Activated naive CD4-positive, alpha-beta T cell treated with anti-CD3 and anti-CD28 coated beads, Interleukin-2, amount 10 ng/mL, durations not matched to agents 7 days and 5 days (primary cell): ENCODE measurements around the gene DBF4B.

Experiments
- CTCF ChIA-PET: fragments of 350-600 bp; sonication (Branson Sonifier 250); formaldehyde crosslinking; loops from one replicate; lab custom pipeline; 2021; ENCODE audit warnings: antibody characterized with exemption; lab: Charles Lee
- DNase-seq: peaks from one replicate; pipeline ENCODE4 v3.0.0-alpha.2; 2020
- H3K27ac Mint-ChIP-seq: one replicate; pipeline ENCODE4 v1.8.0; 2021; ENCODE audit warnings: mild to moderate bottlenecking, moderate library complexity, mixed read lengths
- H3K27me3 Mint-ChIP-seq: one replicate; pipeline ENCODE4 v1.8.0; 2021; ENCODE audit warnings: mild to moderate bottlenecking, mixed read lengths
- H3K36me3 Mint-ChIP-seq: one replicate; pipeline ENCODE4 v1.8.0; 2021; ENCODE audit warnings: mixed read lengths
- H3K4me1 Mint-ChIP-seq: one replicate; pipeline ENCODE4 v1.8.0; 2021; ENCODE audit warnings: mixed read lengths
- H3K4me3 Mint-ChIP-seq: one replicate; pipeline ENCODE4 v1.8.0; 2021; ENCODE audit warnings: mild to moderate bottlenecking, moderate library complexity, mixed read lengths
- H3K9me3 Mint-ChIP-seq: one replicate; pipeline ENCODE4 v1.8.0; 2021; ENCODE audit warnings: mixed read lengths

Gene DBF4B

DNA sequence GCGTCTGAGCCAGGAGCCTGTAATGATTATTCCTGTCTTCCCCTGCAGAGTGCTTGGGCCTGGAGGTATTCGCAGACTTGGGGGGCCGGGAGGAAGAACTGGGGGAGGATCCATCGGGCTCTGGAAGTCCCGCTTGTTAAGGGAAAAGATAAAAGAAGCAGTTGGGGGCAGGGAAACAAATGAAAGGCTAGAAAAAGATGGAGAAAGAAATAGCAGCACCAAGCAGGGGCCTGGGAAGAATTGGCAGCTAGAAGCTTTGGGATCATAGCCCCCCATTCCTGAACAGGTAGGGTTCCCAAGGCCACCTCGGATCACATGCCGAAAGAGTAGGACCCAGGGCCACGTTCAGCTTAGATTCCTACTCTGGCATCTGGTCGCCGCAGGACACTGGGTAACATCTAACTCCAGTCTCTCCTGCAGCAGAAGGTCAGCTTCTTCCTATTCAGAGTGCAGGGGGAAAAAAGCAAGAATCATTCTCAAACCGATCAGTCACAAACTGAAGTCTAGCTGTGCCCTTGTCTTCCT is 73.9 kb downstream of the DBF4B start:
- Mint-ChIP-seq H3K36me3 (no peaks in the 10 kb centered on the region), H3K27ac (no peak overlapping the region), H3K4me1 (peaks cover 9% of the 10 kb centered on the region), H3K4me3 (no peak overlapping the region), H3K9me3 (no peaks in the 10 kb centered on the region), H3K27me3 (peaks cover 60% of the 10 kb centered on the region)
- no peak for DNase-seq
- CTCF ChIA-PET: interaction anchor here (0.6 to 12.7 kb wide), 2 partner anchors 82 to 1124 kb away, joined by 3 to 215 read pairs; no protein-coding TSS in a partner anchor

DNA sequence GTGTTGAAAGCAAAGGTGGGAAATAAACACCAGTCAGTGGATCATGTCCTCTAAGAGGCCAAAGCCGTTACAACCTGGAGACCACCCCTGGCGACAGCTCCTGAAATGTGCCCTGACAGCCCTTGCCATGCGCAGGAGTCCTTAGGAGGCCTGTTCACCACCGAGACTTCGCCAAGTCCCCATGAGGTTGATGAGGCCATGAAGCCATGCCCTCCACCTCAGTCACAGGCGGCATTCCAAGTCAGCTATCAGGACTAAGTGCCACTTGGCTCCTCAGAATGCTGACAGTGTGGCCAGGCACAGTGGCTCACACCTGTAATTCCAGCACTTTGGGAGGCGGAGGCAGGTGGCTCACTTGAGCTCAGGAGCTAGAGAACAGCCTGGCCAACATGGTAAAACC is 77.5 kb downstream of the DBF4B start:
- Mint-ChIP-seq H3K4me1 (no peaks in the 10 kb centered on the region), H3K36me3 (no peaks in the 10 kb centered on the region), H3K27ac (no peak overlapping the region), H3K9me3 (no peaks in the 10 kb centered on the region), H3K27me3 (peaks cover 45% of the 10 kb centered on the region), H3K4me3 (no peak overlapping the region)
- CTCF ChIA-PET: interaction anchor here (0.6 kb wide), 1 partner anchor 66 kb away, joined by 3 read pairs; no protein-coding TSS in a partner anchor
- no peak for DNase-seq

DNA sequence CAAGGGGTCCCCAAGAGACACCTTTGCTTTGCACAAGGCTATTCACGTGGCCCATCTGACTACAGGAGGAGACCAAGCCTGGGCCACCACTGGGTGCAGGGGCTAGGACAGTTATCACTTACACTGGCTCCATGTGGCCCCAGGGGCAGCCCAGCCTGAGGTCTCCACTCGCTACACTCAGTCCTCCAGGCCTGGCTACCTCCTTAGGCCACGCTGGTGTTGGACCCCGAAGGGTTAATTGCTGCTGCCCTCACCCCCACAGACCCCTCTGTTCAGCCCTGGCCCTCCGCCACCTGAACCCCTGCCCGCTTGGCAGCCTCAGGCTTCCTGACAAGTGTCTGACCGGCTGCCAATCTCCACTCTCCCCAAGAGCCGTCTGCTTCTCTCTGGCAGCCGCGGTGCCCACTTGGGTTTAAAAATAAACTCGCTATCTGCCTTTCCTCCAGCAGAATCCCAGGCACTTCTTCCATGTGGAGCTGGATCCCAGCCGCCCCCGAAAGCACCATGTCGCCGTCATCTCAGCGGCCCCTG is 78.2 kb downstream of the DBF4B start:
- no peaks in the 10 kb centered on the region for H3K4me1 Mint-ChIP-seq
- no peak overlapping the region for H3K27ac Mint-ChIP-seq
- H3K27me3 Mint-ChIP-seq: peaks cover 44% of the 10 kb centered on the region
- no peak overlapping the region for H3K4me3 Mint-ChIP-seq
- no peak for DNase-seq
- no peaks in the 10 kb centered on the region for H3K9me3 Mint-ChIP-seq
- CTCF ChIA-PET: no interaction called here
- no peaks in the 10 kb centered on the region for H3K36me3 Mint-ChIP-seq

DNA sequence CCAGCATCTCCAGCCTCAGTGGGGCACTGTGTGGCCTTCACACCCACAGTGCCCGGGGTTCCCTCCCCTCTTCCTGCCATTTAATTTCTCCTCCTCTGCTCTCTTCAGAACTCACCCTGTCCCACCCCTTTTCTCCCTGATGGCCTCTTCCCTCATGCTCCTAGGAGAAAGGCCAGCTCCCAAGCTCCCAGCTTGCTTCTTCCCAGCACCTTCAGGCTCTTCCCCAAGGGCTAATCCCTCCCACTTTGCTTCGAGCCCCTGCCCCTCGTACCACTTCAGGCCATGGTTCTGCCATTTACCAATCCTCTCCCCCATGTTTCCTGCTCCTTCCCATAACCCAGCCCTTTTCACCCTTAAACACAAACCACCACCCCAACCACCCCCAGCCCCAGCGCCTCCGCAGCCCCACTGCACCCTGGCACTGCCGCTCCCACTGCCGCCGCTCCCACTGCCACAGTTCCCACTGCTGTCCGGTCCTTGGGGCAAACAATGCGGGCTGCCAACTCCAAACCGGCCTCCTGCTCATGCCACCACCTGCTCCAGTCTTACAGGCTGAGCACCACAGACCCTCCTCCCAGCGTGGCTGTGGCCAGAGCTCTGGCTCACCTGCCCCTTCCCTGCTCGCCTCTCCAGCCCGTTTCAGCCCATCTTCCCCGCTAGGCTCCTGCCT is 78.9 kb downstream of the DBF4B start:
- Mint-ChIP-seq H3K27me3 (peaks cover 36% of the 10 kb centered on the region), H3K36me3 (no peaks in the 10 kb centered on the region), H3K4me1 (no peaks in the 10 kb centered on the region), H3K27ac (no peak overlapping the region), H3K4me3 (no peak overlapping the region), H3K9me3 (no peaks in the 10 kb centered on the region)
- CTCF ChIA-PET: no interaction called here
- no peak for DNase-seq

DNA sequence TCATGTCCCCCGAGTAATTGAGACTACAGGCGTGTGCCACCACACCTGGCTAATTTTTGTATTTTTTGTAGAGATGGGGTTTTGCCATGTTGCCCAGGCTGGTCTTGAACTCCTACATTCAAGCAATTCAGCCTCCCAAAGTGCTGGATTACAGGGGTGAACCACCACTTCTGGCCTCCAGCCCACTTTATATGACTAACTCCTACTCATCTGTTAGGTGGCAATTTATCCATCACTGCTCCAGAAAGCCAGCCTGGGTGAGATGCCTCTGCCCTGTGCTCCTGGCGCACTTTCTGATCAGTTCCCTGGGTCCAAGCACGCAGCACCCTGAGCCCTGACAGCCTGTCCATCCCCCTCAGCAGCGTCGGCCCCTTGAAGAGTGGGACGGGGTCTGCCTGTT is 79.7 kb downstream of the DBF4B start:
- CTCF ChIA-PET: no interaction called here
- H3K27me3 Mint-ChIP-seq: peaks cover 29% of the 10 kb centered on the region
- no peak for DNase-seq
- no peaks in the 10 kb centered on the region for H3K9me3 Mint-ChIP-seq
- no peak overlapping the region for H3K27ac Mint-ChIP-seq
- no peak overlapping the region for H3K4me3 Mint-ChIP-seq
- H3K36me3 Mint-ChIP-seq: no peaks in the 10 kb centered on the region
- H3K4me1 Mint-ChIP-seq: no peaks in the 10 kb centered on the region

DNA sequence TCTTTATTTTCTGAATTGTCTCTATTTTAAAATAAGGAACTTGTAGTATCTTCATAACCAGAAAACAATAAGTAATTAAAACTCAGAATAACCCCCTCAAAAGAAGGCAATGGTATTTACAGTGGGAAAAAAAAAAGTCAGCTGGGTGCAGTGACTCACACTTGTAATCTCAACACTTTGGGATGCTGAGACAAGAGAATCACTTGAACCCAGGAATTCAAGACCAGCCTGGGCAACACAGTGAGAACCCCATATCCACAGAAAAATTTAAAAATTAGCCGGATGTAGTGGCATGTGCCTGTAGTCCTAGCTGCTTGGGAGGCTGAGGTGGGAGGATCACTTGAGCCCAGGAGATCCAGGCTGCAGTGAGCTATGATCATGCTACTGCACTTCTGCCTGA is 83.8 kb downstream of the DBF4B start:
- H3K4me3 Mint-ChIP-seq: no peak overlapping the region
- no peaks in the 10 kb centered on the region for H3K9me3 Mint-ChIP-seq
- H3K4me1 Mint-ChIP-seq: no peaks in the 10 kb centered on the region
- peaks cover 19% of the 10 kb centered on the region for H3K27me3 Mint-ChIP-seq
- H3K36me3 Mint-ChIP-seq: no peaks in the 10 kb centered on the region
- H3K27ac Mint-ChIP-seq: peak overlapping the region; percentile 38
- CTCF ChIA-PET: no interaction called here
- DNase-seq: no peak

DNA sequence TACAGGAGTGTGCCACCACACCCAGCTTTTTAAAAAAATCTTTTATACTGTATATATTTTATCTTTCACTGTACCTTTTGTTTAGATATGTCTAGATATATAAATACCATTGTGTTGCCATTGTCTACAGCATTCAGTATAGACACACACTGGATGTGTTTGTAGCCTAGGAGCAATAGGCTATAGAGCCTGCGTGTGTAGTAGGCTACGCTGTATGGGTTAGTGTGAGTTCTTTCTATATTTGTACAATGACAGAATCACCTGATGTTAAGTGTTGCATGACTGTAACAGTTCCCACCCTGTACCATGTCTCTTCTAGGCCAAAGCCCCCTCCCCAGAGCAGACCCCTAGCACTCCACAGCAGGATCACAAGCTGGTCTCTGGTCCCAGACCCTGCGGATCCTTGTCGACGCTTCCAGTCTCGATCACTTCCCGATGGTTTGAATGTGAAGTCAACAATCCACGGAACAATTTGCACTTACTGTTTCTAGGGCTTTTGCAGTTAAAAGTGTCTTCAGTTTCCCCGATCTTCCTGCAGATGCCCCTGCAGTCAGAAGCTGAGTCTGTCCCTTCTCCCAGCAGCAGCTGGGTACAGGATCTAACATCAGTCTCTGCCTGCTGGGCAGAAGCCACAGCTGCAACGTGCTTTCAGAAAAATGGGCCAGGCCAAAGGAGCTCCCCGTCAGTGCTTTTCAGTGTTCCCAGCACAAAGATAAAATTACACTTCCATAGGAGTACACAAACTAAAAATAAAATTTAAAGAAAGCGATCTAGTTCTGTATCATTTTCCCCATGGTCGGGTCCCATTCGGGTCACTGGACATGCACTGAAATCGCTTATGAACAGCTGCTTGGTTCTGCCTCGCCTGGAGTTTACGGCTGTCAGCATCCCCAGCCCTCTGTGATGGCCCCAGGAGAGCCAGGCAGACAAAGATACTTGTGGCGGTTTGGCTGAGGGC is 85.7 kb downstream of the DBF4B start:
- CTCF ChIA-PET: interaction anchor here (0.8 to 1.8 kb wide), 2 partner anchors 15 to 71 kb away, joined by 3 to 10 read pairs; no protein-coding TSS in a partner anchor
- H3K27ac Mint-ChIP-seq: no peak overlapping the region
- H3K27me3 Mint-ChIP-seq: peaks cover 11% of the 10 kb centered on the region

DNA sequence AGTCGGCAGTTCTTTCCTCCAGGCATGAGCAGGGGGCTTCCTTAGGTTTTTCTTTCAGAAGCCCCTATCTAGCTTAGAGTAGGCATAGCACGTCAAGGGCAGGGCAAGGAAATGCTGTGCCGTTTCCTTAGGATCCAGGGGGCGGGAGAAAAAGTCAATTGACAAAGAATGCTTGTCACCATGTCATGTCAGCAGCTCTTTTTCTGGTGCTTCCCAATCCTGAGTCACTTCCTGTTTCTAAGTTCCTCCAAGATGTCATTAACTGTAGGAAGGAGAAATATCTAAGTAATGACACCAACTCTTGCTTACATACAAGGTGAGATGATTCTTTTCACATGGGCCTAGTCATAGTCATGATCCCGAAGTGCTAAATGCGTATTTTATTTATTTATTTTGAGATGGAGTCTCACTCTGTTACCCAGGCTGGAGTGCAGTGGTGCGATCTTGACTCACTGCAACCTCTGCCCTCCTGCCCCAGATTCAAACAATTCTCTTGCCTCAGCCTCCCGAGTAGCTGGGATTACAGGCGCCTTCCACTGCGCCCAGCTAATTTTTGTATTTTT is 86.5 kb downstream of the DBF4B start:
- no peak for DNase-seq
- CTCF ChIA-PET: interaction anchor here (1.4 to 1.8 kb wide), 2 partner anchors 16 kb away, joined by 5 to 10 read pairs; no protein-coding TSS in a partner anchor
- Mint-ChIP-seq H3K9me3 (no peaks in the 10 kb centered on the region), H3K36me3 (no peaks in the 10 kb centered on the region), H3K4me1 (peaks cover 8% of the 10 kb centered on the region), H3K27ac (no peak overlapping the region), H3K27me3 (peaks cover 11% of the 10 kb centered on the region), H3K4me3 (no peak overlapping the region)

More for the DNA sequence above, 85.7 kb downstream of the DBF4B start:
- no peak overlapping the region for H3K4me3 Mint-ChIP-seq
- H3K4me1 Mint-ChIP-seq: peaks cover 8% of the 10 kb centered on the region
- no peaks in the 10 kb centered on the region for H3K36me3 Mint-ChIP-seq
- no peak for DNase-seq
- no peaks in the 10 kb centered on the region for H3K9me3 Mint-ChIP-seq

DNA sequence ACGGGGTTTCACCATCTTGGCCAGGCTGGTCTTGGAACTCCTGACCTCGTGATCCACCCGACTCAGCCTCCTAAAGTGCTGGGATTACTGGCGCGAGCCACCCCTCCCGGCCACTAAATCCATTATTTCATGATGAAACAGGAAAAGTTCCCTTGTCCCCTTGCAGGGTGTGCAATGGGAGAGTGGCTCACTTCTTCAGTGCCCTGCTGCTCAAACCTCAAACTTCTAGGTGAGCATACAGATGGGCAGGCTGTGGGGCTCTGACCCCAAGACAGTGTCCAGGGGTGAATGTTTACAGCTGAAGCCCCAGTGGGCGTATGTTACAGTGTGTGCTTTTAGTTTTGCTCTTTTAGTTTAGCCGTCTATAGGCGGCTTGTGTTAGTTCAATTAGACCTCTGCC is 87.0 kb downstream of the DBF4B start:
- no peak for DNase-seq
- no peak overlapping the region for H3K4me3 Mint-ChIP-seq
- CTCF ChIA-PET: interaction anchor here (1.4 kb wide), 1 partner anchor 17 kb away, joined by 5 read pairs; no protein-coding TSS in a partner anchor
- H3K27me3 Mint-ChIP-seq: peaks cover 11% of the 10 kb centered on the region
- H3K9me3 Mint-ChIP-seq: no peaks in the 10 kb centered on the region
- H3K27ac Mint-ChIP-seq: no peak overlapping the region
- peaks cover 8% of the 10 kb centered on the region for H3K4me1 Mint-ChIP-seq
- no peaks in the 10 kb centered on the region for H3K36me3 Mint-ChIP-seq

DNA sequence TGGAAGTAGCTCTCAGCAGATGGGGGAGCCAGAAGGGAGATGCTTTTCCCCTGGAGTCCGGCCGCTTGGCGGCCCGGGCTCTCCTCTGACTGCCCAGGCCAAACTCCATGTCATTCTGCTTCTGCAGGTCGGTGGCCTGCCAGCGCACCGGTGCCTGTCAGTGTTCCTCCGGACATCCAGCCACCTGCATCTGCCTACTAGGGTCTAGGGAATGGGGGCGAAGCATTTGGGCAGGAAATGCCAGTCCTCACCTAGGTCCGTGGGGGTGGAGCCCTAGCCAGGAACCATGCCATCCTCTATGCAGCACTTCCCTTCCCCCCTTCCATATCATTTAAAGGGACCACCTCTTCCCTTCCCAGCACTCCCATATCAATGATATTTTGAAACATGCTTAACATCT is 87.5 kb downstream of the DBF4B start:
- Mint-ChIP-seq H3K4me1 (peaks cover 8% of the 10 kb centered on the region), H3K27me3 (peaks cover 12% of the 10 kb centered on the region), H3K9me3 (no peaks in the 10 kb centered on the region), H3K27ac (no peak overlapping the region), H3K4me3 (no peak overlapping the region), H3K36me3 (no peaks in the 10 kb centered on the region)
- CTCF ChIA-PET: interaction anchor here (1.4 kb wide), 1 partner anchor 17 kb away, joined by 5 read pairs; no protein-coding TSS in a partner anchor
- DNase-seq: no peak

DNA sequence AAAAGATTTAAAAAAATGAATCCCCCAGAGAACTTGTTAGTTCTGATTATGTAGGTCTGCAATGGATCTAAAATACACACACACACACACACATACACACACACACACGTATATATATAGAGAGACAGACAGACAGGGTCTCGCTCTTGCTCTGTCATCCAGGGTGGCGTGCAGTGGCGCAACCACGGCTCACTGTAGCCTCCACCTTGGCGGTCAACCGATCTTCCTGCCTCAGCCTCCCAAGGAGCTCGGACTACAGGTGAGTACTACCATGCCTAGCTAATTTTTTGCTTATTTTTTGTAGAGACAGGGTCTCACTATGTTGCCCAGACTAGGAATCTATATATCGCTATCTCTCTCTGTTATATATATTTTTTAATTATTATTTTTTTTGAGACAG is 88.3 kb downstream of the DBF4B start:
- Mint-ChIP-seq H3K36me3 (no peaks in the 10 kb centered on the region), H3K9me3 (no peaks in the 10 kb centered on the region), H3K4me1 (peaks cover 8% of the 10 kb centered on the region), H3K27ac (no peak overlapping the region), H3K27me3 (peaks cover 14% of the 10 kb centered on the region), H3K4me3 (no peak overlapping the region)
- DNase-seq: no peak
- CTCF ChIA-PET: interaction anchor here (2.5 kb wide), 1 partner anchor 18 kb away, joined by 14 read pairs; no protein-coding TSS in a partner anchor

DNA sequence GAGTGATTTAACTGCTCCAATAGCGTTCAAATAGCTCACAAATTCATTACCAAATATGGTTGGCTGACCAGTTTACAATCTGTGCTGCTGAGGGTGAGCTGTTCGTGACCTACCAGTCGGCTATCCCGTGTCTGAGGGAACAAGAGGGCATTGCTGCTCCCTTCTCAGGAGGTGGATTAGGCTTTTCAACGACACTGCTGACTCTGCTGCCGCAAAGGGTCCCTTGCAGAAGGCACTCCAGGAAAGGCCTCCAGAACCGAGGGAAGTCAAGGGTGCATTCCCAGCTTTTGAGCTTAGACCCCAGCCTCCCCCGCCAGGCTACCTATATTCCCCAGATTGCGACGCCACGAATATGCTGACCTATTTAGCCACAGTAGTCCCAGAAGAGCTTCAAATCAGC is 89.3 kb downstream of the DBF4B start:
- peaks cover 8% of the 10 kb centered on the region for H3K4me1 Mint-ChIP-seq
- no peak overlapping the region for H3K27ac Mint-ChIP-seq
- H3K27me3 Mint-ChIP-seq: peaks cover 16% of the 10 kb centered on the region
- no peak for DNase-seq
- H3K36me3 Mint-ChIP-seq: no peaks in the 10 kb centered on the region
- CTCF ChIA-PET: interaction anchor here (1.0 to 2.5 kb wide), 4 partner anchors 19 to 264 kb away, joined by 3 to 14 read pairs (median 4); no protein-coding TSS in a partner anchor
- no peak overlapping the region for H3K4me3 Mint-ChIP-seq
- H3K9me3 Mint-ChIP-seq: no peaks in the 10 kb centered on the region

DNA sequence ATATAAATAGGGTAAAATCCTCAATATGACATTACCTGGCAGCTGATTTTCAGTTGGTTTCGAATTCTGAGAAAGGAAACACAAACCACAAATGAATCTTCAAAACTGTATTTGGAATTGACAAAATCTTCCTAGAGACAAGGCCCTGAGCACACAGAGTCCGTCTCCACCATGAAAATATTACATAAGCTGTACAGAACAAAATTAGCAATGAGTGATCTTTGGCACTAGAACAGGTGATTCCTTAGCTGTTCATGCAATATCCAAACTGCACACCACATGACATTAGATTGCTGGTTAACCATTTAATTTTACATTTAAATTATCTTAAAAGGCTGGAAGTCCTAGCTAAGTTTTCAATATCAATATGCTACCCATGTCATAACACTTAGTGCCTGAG is 89.9 kb downstream of the DBF4B start:
- Mint-ChIP-seq H3K9me3 (no peaks in the 10 kb centered on the region), H3K4me1 (peaks cover 8% of the 10 kb centered on the region), H3K27ac (no peak overlapping the region), H3K4me3 (no peak overlapping the region), H3K36me3 (no peaks in the 10 kb centered on the region), H3K27me3 (peaks cover 18% of the 10 kb centered on the region)
- DNase-seq: no peak
- CTCF ChIA-PET: interaction anchor here (1.0 to 2.5 kb wide), 4 partner anchors 19 to 265 kb away, joined by 3 to 14 read pairs (median 4); no protein-coding TSS in a partner anchor
